Tibial nerve (tissue), 3 donors: ENCODE measurements around the gene MISP.

Source experiments
- CTCF ChIP-seq, 5 experiments: fragments of 200-600 bp in 3 of 5; fragments of 450-650 bp in 2 of 5; sonication (generic) in 3 of 5; IDR thresholded peaks; one replicate each; pipeline ENCODE4 v1.5.1; 2016 to 2019; ENCODE audit warnings: antibody characterized with exemption in 5 of 5, mild to moderate bottlenecking in 3 of 5, moderate library complexity in 2 of 5
- POLR2A ChIP-seq, 2 donors: fragments of 450-650 bp; IDR thresholded peaks; one replicate each; pipeline ENCODE4 v1.6.1; 2017; ENCODE audit warnings: antibody characterized with exemption in 2 of 2, mild to moderate bottlenecking in 2 of 2, moderate library complexity in 2 of 2

DNA sequence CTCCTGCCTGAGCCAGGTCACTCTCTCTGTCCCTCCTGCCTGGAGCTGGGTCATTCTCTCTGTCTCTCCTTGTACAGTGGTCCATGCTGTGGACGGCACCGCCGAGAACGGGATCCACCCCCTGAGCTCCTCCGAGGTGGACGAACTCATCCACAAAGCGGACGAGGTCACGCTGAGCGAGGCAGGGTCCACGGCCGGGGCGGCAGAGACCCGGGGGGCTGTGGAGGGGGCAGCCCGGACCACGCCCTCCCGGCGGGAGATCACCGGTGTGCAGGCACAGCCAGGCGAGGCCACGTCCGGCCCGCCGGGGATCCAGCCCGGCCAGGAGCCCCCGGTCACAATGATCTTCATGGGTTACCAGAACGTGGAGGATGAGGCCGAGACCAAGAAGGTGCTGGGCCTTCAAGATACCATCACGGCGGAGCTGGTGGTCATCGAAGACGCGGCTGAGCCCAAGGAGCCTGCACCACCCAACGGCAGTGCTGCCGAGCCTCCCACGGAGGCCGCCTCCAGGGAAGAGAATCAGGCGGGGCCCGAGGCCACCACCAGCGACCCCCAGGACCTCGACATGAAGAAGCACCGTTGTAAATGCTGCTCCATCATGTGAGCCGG, 4.6 kb upstream of the MISP start:
- TF ChIP-seq CTCF (IDR thresholded peaks at IDR 0.05) (no peak), POLR2A (IDR thresholded peaks at IDR 0.05) (no peak)
